NB4 (cell line): ENCODE data around the gene HDAC4.

Experiments used
- CTCF ChIP-seq: IDR thresholded peaks from one replicate; pipeline ENCODE4 v1.5.1; 2012; ENCODE audit warnings: low read depth, low read length
- MAX ChIP-seq: IDR thresholded peaks from 2 replicates; pipeline ENCODE4 v1.6.1; 2011; ENCODE audit warnings: low read depth, low read length
- MYC ChIP-seq: IDR thresholded peaks from 2 replicates; pipeline ENCODE4 v1.6.1; 2011; ENCODE audit warnings: low read depth, low read length
- POLR2A ChIP-seq: IDR thresholded peaks from 2 replicates; pipeline ENCODE4 v1.6.1; 2011; ENCODE audit warnings: mild to moderate bottlenecking; ENCODE audit not compliant: insufficient read length; ENCODE audit errors: extremely low read depth

GRCh38 chr2:239044336-239044735, 356.5 kb downstream of the HDAC4 start:
- TF ChIP-seq MAX (no peak), CTCF (no peak), POLR2A (no peak), MYC (no peak)
